ENCODE results near the gene SDHA. TPM values are rescaled to one million over a fixed set of nuclear protein-coding genes. Genes with fewer than 3 reads are reported as not detected.

SDHA gene
- total RNA-seq, 1 donor from 2014 or later: 91.7 TPM

Other genes starting within 250 kb of the SDHA start
- 6.1 and 8.1 TPM in 2 replicates for gene PLEKHG4B, start 126.2 kb upstream of the SDHA start, total RNA-seq
- gene LRRC14B, start 26.8 kb upstream of the SDHA start, total RNA-seq: not detected in 2 replicates
- gene CCDC127, start 167 bp upstream of the SDHA start, total RNA-seq: 5.6 and 8.8 TPM in 2 replicates
- 99.1 and 99.6 TPM in 2 replicates for gene PDCD6, start 53.3 kb downstream of the SDHA start, total RNA-seq
- gene AHRR, start 103.4 kb downstream of the SDHA start, total RNA-seq: 8.6 and 10.5 TPM in 2 replicates
- gene EXOC3, start 224.9 kb downstream of the SDHA start, total RNA-seq: 36.7 and 37.9 TPM in 2 replicates

Data from astrocyte (in vitro differentiated cells and primary cell).